ENCODE data around the gene TARBP1. TPM values are rescaled to one million over a fixed set of nuclear protein-coding genes. Genes with fewer than 3 reads are reported as not detected.
A peak's percentile ranks its signal among the peaks of the same experiment; 100 is the strongest.

Gene TARBP1
- total and polyA plus RNA-seq, 2 donors (not counting 1 experiment from before 2014, with no cell fraction given) = 35.4 to 71.5 TPM

DNA sequence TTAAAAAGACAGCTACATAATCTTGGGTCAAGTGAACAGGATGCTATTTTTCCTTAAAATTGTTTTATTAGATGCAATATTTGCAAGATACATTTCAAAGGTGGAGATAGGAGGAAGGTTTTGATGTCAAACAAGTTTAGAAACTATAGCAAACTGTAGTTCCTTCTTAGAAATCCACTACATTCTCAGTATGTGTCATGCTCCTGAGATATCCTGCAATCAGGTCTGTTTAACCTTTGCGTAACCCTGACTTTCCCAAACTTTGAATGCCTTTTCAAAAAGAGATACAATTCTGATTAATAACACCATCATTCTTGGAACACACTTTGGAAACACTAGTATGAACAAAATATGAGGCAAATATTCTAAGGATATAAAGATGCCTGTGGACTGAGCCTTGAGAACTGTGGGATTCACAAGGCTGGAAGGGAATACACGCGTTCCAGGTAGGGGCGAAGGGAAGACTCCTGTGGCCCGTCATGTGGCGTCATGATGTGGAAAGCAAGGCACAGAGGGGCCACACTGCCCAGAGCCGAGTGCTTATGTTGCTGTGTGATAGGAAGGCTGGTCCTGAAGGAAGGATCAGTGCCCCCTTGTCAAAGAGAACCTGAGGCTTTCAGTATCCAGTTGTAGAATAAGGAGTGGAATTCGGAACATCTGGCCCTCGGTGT, 19.6 kb upstream of the TARBP1 start:
- intact Hi-C loops (cut with micrococcal nuclease) = loop anchor here (1.0 to 10.0 kb wide), 5 partner anchors 24 to 585 kb away; no protein-coding TSS in a partner anchor
- no peak for TF ChIP-seq EZH2 (IDR thresholded peaks at IDR 0.05; ENCODE audit: borderline replicate concordance, insufficient read depth, low read depth, low read length, poor library complexity, severe bottlenecking)
- TF ChIP-seq, protein P1, sequence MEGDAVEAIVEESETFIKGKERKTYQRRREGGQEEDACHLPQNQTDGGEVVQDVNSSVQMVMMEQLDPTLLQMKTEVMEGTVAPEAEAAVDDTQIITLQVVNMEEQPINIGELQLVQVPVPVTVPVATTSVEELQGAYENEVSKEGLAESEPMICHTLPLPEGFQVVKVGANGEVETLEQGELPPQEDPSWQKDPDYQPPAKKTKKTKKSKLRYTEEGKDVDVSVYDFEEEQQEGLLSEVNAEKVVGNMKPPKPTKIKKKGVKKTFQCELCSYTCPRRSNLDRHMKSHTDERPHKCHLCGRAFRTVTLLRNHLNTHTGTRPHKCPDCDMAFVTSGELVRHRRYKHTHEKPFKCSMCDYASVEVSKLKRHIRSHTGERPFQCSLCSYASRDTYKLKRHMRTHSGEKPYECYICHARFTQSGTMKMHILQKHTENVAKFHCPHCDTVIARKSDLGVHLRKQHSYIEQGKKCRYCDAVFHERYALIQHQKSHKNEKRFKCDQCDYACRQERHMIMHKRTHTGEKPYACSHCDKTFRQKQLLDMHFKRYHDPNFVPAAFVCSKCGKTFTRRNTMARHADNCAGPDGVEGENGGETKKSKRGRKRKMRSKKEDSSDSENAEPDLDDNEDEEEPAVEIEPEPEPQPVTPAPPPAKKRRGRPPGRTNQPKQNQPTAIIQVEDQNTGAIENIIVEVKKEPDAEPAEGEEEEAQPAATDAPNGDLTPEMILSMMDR (IDR thresholded peaks at IDR 0.05) = no peak
- Mint-ChIP-seq H3K9me3 (ENCODE audit: insufficient read depth) (no peaks in the 10 kb centered on the region), H3K4me1 (peaks cover 25% of the 10 kb centered on the region), H3K4me3 (no peak overlapping the region), H3K27ac (peak overlapping the region; percentile 70), H3K27me3 (no peaks in the 10 kb centered on the region)
- ChIA-PET POLR2A (no interaction called here), CTCF (interaction anchor here (0.6 to 4.9 kb wide), 23 partner anchors 9 to 606 kb away, joined by 3 to 111 read pairs (median 4); no protein-coding TSS in a partner anchor)
- DNase-seq (no peak), ATAC-seq (ENCODE audit: low read depth) (peak; percentile 15)
- no peaks in the 10 kb centered on the region for H4K20me1 ChIP-seq (ENCODE audit: control insufficient read depth, insufficient read depth, low read length, poor library complexity, severe bottlenecking)
- WGBS (ENCODE audit: insufficient coverage) = 63% methylated on average over 8 of the region's 9 CpGs
- H3K4me2 ChIP-seq (replicated peaks; ENCODE audit: low read depth, low read length, poor library complexity, severe bottlenecking) = peak overlapping the region; percentile 56
- H3K9ac ChIP-seq (ENCODE audit: low read length) = no peak overlapping the region
- H3K4me3 ChIP-seq (ENCODE audit: control extremely low read depth in 1 of 5, extremely low read depth in 1 of 5, insufficient read depth in 1 of 5, low read depth in 2 of 5, low read length in 4 of 5) = no peak overlapping the region
- H3K36me3 ChIP-seq (replicated peaks in 1 of 2; ENCODE audit: control extremely low read depth in 1 of 2, control insufficient read depth in 1 of 2, extremely low read depth in 1 of 2, insufficient read depth in 2 of 2, low read length in 1 of 2) = no peaks in the 10 kb centered on the region
- H3K4me1 ChIP-seq (ENCODE audit: control insufficient read depth in 2 of 2, insufficient read depth in 2 of 2, low read length in 2 of 2) = peaks cover 3 to 15% of the 10 kb centered on the region in 2 donors
- no peak overlapping the region for H3K27ac ChIP-seq (ENCODE audit: low read length in 2 of 2)
- no peaks in the 10 kb centered on the region for H3K79me2 ChIP-seq (ENCODE audit: control insufficient read depth, insufficient read depth, low read length)
- H2AFZ ChIP-seq (ENCODE audit: insufficient read depth, low read depth, low read length, poor library complexity, severe bottlenecking) = peak overlapping the region; percentile 72
- H3K9me3 ChIP-seq (ENCODE audit: control extremely low read depth in 1 of 3, control insufficient read depth in 2 of 3, insufficient read depth in 1 of 3, low read length in 2 of 3) = no peaks in the 10 kb centered on the region
- H3K27me3 ChIP-seq (replicated peaks in 1 of 4; ENCODE audit: control extremely low read depth in 1 of 4, control insufficient read depth in 3 of 4, insufficient read depth in 4 of 4, low read length in 3 of 4) = no peaks in the 10 kb centered on the region

DNA sequence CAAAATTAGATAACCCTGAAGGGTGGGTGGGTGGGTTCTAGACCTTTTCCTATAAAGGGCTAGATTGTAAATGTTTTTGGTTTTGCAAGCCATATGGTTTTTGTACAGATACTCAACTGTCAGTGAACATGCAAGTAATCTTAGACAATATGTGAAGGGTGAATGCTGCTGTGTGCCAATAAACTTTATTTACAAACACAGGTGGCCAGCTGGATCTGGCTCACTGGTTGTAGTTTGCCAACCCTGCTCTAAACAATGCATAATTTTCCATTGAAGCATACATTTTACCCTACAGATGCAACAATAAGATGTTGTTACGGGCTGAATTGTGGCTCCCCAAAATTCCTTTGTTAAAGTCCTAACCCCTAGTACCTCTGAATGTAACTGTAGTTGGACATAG, 18.6 kb upstream of the TARBP1 start:
- H3K9me3 Mint-ChIP-seq (ENCODE audit: insufficient read depth) = no peaks in the 10 kb centered on the region
- H3K4me2 ChIP-seq (replicated peaks; ENCODE audit: low read depth, low read length, poor library complexity, severe bottlenecking) = no peak overlapping the region
- no peak overlapping the region for H3K27ac ChIP-seq (ENCODE audit: low read length in 2 of 2)
- H2AFZ ChIP-seq (ENCODE audit: insufficient read depth, low read depth, low read length, poor library complexity, severe bottlenecking) = no peak overlapping the region
- no peak overlapping the region for H3K9ac ChIP-seq (ENCODE audit: low read length)
- H3K4me3 Mint-ChIP-seq = no peak overlapping the region
- ChIA-PET POLR2A (interaction anchor here (0.6 kb wide), 1 partner anchor 112 kb away, joined by 3 read pairs; the partner anchor contains the start of gene IRF2BP2), CTCF (interaction anchor here (0.6 to 4.9 kb wide), 7 partner anchors 10 to 596 kb away, joined by 3 to 111 read pairs (median 3); no protein-coding TSS in a partner anchor)
- H3K27ac Mint-ChIP-seq = no peak overlapping the region
- no peaks in the 10 kb centered on the region for H3K36me3 ChIP-seq (replicated peaks in 1 of 2; ENCODE audit: control extremely low read depth in 1 of 2, control insufficient read depth in 1 of 2, extremely low read depth in 1 of 2, insufficient read depth in 2 of 2, low read length in 1 of 2)
- H3K27me3 Mint-ChIP-seq = no peaks in the 10 kb centered on the region
- no peak overlapping the region for H3K4me3 ChIP-seq (ENCODE audit: control extremely low read depth in 1 of 5, extremely low read depth in 1 of 5, insufficient read depth in 1 of 5, low read depth in 2 of 5, low read length in 4 of 5)
- WGBS (ENCODE audit: insufficient coverage) = no CpG with 5 or more reads among the region's 1 CpG
- H3K79me2 ChIP-seq (ENCODE audit: control insufficient read depth, insufficient read depth, low read length) = no peaks in the 10 kb centered on the region
- TF ChIP-seq, protein P1 (IDR thresholded peaks at IDR 0.05) = no peak
- TF ChIP-seq EZH2 (IDR thresholded peaks at IDR 0.05; ENCODE audit: borderline replicate concordance, insufficient read depth, low read depth, low read length, poor library complexity, severe bottlenecking) = no peak
- intact Hi-C loops (cut with micrococcal nuclease) = loop anchor here (10.0 kb wide), 1 partner anchor 477 kb away; no protein-coding TSS in a partner anchor
- peaks cover 3 to 15% of the 10 kb centered on the region in 2 donors for H3K4me1 ChIP-seq (ENCODE audit: control insufficient read depth in 2 of 2, insufficient read depth in 2 of 2, low read length in 2 of 2)
- no peaks in the 10 kb centered on the region for H4K20me1 ChIP-seq (ENCODE audit: control insufficient read depth, insufficient read depth, low read length, poor library complexity, severe bottlenecking)
- ATAC-seq (ENCODE audit: low read depth) = no peak
- H3K27me3 ChIP-seq (replicated peaks in 1 of 4; ENCODE audit: control extremely low read depth in 1 of 4, control insufficient read depth in 3 of 4, insufficient read depth in 4 of 4, low read length in 3 of 4) = no peaks in the 10 kb centered on the region
- peaks cover 25% of the 10 kb centered on the region for H3K4me1 Mint-ChIP-seq
- no peak for DNase-seq
- no peaks in the 10 kb centered on the region for H3K9me3 ChIP-seq (ENCODE audit: control extremely low read depth in 1 of 3, control insufficient read depth in 2 of 3, insufficient read depth in 1 of 3, low read length in 2 of 3)
